HCT116 (cell line): ENCODE results near the gene MTA3.

ENCODE experiments used
- CEBPB ChIP-seq: IDR thresholded peaks from 2 replicates; pipeline ENCODE4 v1.6.1; 2012; ENCODE audit warnings: low read depth
- CTCF ChIP-seq, 3 experiments: fragments of 200-600 bp in 1 of 3; sonication (generic) in 1 of 3; IDR thresholded peaks in 2 of 3; conservative IDR thresholded peaks in 1 of 3; 2 replicates each; pipeline ENCODE4 v1.5.1; 2012 to 2017; ENCODE audit warnings: low read depth in 2 of 3, low read length in 2 of 3, antibody characterized with exemption in 1 of 3, borderline replicate concordance in 1 of 3, control low read depth in 1 of 3, mild to moderate bottlenecking in 1 of 3, mixed read lengths in 1 of 3, mixed run types in 1 of 3, moderate library complexity in 1 of 3; ENCODE audit not compliant: insufficient read depth in 1 of 3
- EZH2phosphoT487 ChIP-seq: fragments of 200-600 bp; IDR thresholded peaks from 2 replicates; pipeline ENCODE4 v1.6.1; 2018; ENCODE audit warnings: antibody characterized with exemption, borderline replicate concordance
- RAD21 ChIP-seq: IDR thresholded peaks from 2 replicates; pipeline ENCODE4 v1.6.1; 2012; ENCODE audit warnings: low read depth, mild to moderate bottlenecking
- SIN3A ChIP-seq: IDR thresholded peaks from 2 replicates; pipeline ENCODE4 v1.6.1; 2012; ENCODE audit warnings: low read depth

DNA sequence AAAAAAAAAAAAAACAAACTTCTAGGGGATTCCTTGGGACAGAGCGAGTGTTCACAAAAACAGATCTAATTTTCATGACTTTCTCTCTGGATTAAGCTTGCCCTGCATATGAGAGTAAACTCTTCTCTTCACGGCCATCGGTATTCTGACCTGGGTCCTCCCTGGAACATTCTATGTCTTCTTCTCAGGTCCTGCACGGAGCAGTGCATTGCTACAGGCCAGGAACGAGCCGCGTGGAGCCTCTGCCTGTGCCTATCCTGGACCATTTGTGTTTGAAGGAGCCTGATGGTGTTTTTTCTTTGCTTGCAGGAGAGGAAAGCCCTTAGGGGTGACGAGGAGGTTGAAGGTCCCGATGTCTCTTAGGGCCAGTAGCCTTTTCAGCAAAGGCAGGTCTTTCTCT, 197.3 kb downstream of the MTA3 start:
- TF ChIP-seq RAD21 (no peak), EZH2phosphoT487 (no peak), CTCF (IDR thresholded peaks at IDR 0.05 in 2 of 3, conservative IDR thresholded peaks at IDR 0.05 in 1 of 3; ENCODE audit: borderline replicate concordance in 1 of 3, insufficient read depth in 1 of 3, low read depth in 2 of 3, low read length in 2 of 3) (no peak), SIN3A (no peak), CEBPB (no peak)
